Suprapubic skin (tissue), 4 donors: Measurements from ENCODE around the gene CHSY1. TPM values are rescaled to one million over a fixed set of nuclear protein-coding genes. Genes with fewer than 3 reads are reported as not detected.
A peak's percentile ranks its signal among the peaks of the same experiment; 100 is the strongest.

Experiments
- DNase-seq, 2 donors: peaks; one replicate each; pipeline ENCODE4 v3.0.0-alpha.2; 2019; ENCODE audit warnings: low spot score in 2 of 2
- H3K27ac ChIP-seq: fragments of 200-600 bp; sonication (generic); one replicate; pipeline ENCODE4 v1.5.1; 2019
- H3K27me3 ChIP-seq: fragments of 200-600 bp; sonication (generic); one replicate; pipeline ENCODE4 v1.5.1; 2019
- H3K36me3 ChIP-seq: fragments of 200-600 bp; sonication (generic); one replicate; pipeline ENCODE4 v1.5.1; 2019
- H3K4me1 ChIP-seq: fragments of 200-600 bp; sonication (generic); one replicate; pipeline ENCODE4 v1.5.1; 2019
- H3K4me3 ChIP-seq: fragments of 200-600 bp; sonication (generic); one replicate; pipeline ENCODE4 v1.5.1; 2019; ENCODE audit warnings: mild to moderate bottlenecking
- H3K9me3 ChIP-seq: fragments of 200-600 bp; sonication (generic); one replicate; pipeline ENCODE4 v1.5.1; 2019
- EP300 ChIP-seq: sonication (generic); formaldehyde crosslinking; IDR thresholded peaks from one replicate; pipeline ENCODE4 v1.6.1; 2017; ENCODE audit warnings: antibody characterized with exemption
- POLR2A ChIP-seq, 2 donors: fragments of 450-650 bp; IDR thresholded peaks; one replicate each; pipeline ENCODE4 v1.6.1; 2017; ENCODE audit warnings: antibody characterized with exemption in 2 of 2, mild to moderate bottlenecking in 2 of 2, moderate library complexity in 2 of 2
- POLR2AphosphoS5 ChIP-seq, 3 donors: sonication (generic); formaldehyde crosslinking; IDR thresholded peaks; one replicate each; pipeline ENCODE4 v1.6.1; 2017; ENCODE audit warnings: antibody characterized with exemption in 3 of 3
- WGBS: methylation state at CpG from one replicate; pipeline ENCODE4 v1.1.5; 2018; 5-methylcytosine and 5-hydroxymethylcytosine counted together
- total RNA-seq, 4 donors: library from RNA; depleted of rRNA; stranded (reverse); fragments of >200 nt; gene quantifications; one replicate each; pipeline ENCODE4 v1.1.0, GENCODE V29; 2016
- TF ChIP-seq, protein P1 (sequence below), 2 donors: fragments of 200-600 bp in 1 of 2; fragments of 450-650 bp in 1 of 2; sonication (generic) in 1 of 2; IDR thresholded peaks; one replicate each; pipeline ENCODE4 v1.5.1; 2016 to 2019; ENCODE audit warnings: antibody characterized with exemption in 2 of 2, mild to moderate bottlenecking in 1 of 2, moderate library complexity in 1 of 2

Gene CHSY1
- total RNA-seq, 4 donors from 2014 or later, result 29.7 to 39.6 (median 30.5) TPM

DNA sequence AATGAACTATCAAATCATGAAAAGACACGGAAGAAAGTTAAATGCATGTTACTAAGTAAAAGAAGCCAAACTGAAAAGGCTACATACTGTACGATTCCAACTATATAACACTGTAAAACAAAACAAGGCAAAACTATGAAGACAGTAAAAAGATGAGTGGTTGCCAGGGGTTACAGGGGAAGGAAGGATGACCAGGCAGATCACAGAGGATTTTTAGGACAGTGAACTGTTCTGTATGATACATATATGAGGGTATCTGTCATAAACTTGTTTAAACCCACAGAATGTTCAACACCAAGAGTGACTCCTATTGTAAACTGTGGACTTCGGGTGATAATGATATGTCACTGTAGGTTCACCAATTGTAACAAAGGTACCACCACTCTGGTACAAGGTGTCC is 60.6 kb downstream of the CHSY1 start:
- peaks cover 95% of the 10 kb centered on the region for H3K4me1 ChIP-seq
- TF ChIP-seq POLR2A (IDR thresholded peaks at IDR 0.05), result no peak
- no peak for TF ChIP-seq EP300
- TF ChIP-seq, protein P1, sequence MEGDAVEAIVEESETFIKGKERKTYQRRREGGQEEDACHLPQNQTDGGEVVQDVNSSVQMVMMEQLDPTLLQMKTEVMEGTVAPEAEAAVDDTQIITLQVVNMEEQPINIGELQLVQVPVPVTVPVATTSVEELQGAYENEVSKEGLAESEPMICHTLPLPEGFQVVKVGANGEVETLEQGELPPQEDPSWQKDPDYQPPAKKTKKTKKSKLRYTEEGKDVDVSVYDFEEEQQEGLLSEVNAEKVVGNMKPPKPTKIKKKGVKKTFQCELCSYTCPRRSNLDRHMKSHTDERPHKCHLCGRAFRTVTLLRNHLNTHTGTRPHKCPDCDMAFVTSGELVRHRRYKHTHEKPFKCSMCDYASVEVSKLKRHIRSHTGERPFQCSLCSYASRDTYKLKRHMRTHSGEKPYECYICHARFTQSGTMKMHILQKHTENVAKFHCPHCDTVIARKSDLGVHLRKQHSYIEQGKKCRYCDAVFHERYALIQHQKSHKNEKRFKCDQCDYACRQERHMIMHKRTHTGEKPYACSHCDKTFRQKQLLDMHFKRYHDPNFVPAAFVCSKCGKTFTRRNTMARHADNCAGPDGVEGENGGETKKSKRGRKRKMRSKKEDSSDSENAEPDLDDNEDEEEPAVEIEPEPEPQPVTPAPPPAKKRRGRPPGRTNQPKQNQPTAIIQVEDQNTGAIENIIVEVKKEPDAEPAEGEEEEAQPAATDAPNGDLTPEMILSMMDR (IDR thresholded peaks at IDR 0.05), result no peak
- TF ChIP-seq POLR2AphosphoS5 (IDR thresholded peaks at IDR 0.05), result no peak
- H3K27me3 ChIP-seq, result no peaks in the 10 kb centered on the region
- H3K27ac ChIP-seq, result no peak overlapping the region
- no peak for DNase-seq
- no peak overlapping the region for H3K4me3 ChIP-seq
- no peaks in the 10 kb centered on the region for H3K9me3 ChIP-seq
- WGBS, result 80% methylated on average over 3 of the region's 3 CpGs
- no peaks in the 10 kb centered on the region for H3K36me3 ChIP-seq

DNA sequence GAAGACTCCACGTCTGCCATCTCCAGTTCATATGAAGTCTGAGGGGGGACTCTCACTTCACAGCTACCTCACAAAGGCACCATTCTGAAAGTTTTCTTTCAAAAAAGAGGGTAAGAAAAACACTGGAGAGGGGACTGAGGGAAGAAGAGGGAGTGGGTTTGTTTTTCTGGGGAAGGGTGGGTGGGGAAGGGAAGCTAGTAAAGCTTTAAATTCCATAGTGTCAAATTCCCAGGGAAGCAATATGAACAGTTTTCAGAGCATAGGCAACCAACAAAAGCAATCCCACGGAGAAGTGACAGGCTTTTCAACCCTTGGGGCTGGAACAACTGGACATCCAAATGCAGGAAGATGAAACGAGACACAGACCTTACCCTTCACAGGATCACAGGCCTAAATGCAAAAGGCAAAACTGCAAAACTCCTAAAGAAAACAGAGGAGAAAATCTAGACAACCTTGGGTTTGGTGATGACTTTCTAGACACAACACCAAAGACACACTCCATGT is 61.7 kb downstream of the CHSY1 start:
- TF ChIP-seq, protein P1 (IDR thresholded peaks at IDR 0.05), result no peak
- TF ChIP-seq POLR2AphosphoS5 (IDR thresholded peaks at IDR 0.05) (no peak), POLR2A (IDR thresholded peaks at IDR 0.05) (no peak), EP300 (no peak)
- Histone ChIP-seq H3K36me3 (no peaks in the 10 kb centered on the region), H3K9me3 (no peaks in the 10 kb centered on the region), H3K4me3 (no peak overlapping the region), H3K4me1 (peaks cover 94% of the 10 kb centered on the region), H3K27ac (peak overlapping the region; percentile 8), H3K27me3 (no peaks in the 10 kb centered on the region)
- DNase-seq, result no peak
- 58% methylated on average over 3 of the region's 3 CpGs for WGBS

DNA sequence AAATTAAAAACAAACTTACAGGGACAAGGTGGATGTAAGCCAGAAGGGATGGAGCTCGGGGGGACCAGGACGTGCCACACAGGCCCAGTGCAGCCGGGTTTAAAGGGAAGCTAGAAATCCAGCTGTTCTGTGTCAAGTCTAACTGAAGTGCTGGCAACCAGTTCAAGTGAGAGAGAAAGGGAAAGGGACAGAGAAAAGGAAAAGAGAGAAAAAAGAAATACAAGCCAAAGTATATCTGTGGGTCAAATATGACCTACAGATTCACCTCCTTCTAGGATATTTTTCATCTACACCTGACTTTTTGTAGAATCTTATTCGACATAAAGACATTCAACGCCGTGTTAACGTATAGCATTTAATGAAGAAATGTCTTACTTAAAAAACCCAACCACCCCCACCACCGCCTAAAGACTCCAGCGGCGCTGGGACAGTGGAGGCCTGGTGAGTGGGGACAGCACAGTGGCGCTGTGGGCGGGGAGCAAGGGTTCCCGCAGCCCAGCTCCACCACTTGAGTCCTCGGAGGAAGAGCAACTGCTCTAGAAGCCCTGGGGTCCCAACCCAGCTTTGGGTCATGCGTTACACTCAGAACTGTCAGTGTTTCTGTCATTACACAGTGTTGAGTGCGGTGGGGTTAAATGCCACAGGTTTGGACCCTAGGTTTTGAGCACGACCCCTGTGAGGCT is 62.3 kb downstream of the CHSY1 start:
- TF ChIP-seq POLR2A (IDR thresholded peaks at IDR 0.05) (no peak), EP300 (no peak), POLR2AphosphoS5 (IDR thresholded peaks at IDR 0.05) (no peak)
- TF ChIP-seq, protein P1 (IDR thresholded peaks at IDR 0.05), result no peak

DNA sequence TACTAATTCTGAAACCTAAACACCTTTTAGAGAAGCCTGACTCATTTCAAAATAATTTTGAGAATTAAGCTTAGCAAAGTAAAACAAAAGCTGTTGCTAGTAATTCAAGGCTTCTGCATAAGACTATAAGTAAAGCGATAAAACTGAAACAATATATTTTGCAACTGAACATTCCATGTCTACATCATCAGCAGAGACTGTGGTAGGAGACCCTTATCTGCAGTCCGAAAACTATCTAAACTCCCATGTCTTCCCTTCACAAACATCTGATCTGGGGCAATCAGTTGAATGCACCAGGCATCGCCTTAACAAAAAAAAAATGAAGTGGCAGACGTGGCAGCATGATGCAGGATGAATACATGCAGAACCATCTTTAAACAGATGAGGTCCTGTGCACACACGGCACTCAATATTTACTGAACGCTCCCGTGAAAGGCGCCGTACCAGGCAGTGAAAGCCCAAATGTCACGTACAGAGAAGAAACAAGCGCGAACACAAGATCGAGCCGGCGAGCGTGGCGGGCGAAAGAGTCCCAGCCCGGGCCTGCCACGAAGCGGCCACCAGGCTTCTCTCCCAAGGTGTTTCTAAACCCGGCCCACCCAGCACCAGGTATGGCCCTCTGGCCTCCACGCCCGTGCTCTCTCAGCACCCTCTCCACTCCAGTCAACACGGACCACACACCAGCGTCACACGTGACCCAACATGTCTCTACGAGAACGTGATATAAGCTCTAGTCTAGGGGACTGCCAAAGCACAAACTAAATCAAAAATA is 63.0 kb downstream of the CHSY1 start:
- H3K4me3 ChIP-seq, result peak overlapping the region; percentile 45
- WGBS, result 53% methylated on average over 29 of the region's 29 CpGs
- H3K36me3 ChIP-seq, result no peaks in the 10 kb centered on the region
- peak in 1 of 2 donors; percentile 63 for DNase-seq
- H3K27ac ChIP-seq, result peak overlapping the region; percentile 70
- no peaks in the 10 kb centered on the region for H3K9me3 ChIP-seq
- TF ChIP-seq POLR2A (IDR thresholded peaks at IDR 0.05) (no peak), POLR2AphosphoS5 (IDR thresholded peaks at IDR 0.05) (no peak), EP300 (no peak)
- TF ChIP-seq, protein P1 (IDR thresholded peaks at IDR 0.05), result no peak
- H3K27me3 ChIP-seq, result no peaks in the 10 kb centered on the region
- H3K4me1 ChIP-seq, result peaks cover 94% of the 10 kb centered on the region

More for the DNA sequence above, 62.3 kb downstream of the CHSY1 start:
- 80% methylated on average over 17 of the region's 17 CpGs for WGBS
- Histone ChIP-seq H3K27me3 (no peaks in the 10 kb centered on the region), H3K9me3 (no peaks in the 10 kb centered on the region), H3K36me3 (no peaks in the 10 kb centered on the region), H3K4me3 (peak overlapping the region; percentile 45), H3K27ac (peak overlapping the region; percentile 70), H3K4me1 (peaks cover 94% of the 10 kb centered on the region)
- peak in 1 of 2 donors; percentile 56 for DNase-seq
